ENCODE measurements around the gene ABI3BP. TPM values are rescaled to one million over a fixed set of nuclear protein-coding genes. Genes with fewer than 3 reads are reported as not detected.

ABI3BP gene
- total and polyA plus RNA-seq, 10 of the 15 experiments (the other 5 are each of a cell fraction or from before 2014, with no cell fraction given), result 0.03 to 0.42 (median 0.11) TPM; not detected in 4

DNA sequence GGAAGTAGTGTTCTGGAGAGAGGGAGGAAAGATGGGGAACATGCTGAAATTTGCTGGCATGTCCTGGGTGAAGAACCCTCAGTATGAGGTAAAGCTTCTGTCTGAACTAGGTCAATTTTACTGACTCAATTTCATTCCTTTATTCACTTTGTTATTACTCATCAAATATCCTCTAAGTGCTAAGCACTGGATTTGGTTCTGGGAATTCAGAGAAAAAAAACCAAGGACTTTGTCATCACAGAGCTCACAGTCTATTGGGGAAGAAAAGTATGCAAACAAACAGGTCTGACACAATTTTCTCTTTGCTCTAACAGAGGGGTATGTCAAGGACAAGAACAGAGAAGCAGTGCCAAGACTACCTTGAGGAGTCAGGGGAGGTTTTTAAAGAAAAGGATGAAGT lies 215.9 kb downstream of the ABI3BP start:
- H4K20me1 ChIP-seq (ENCODE audit: control insufficient read depth, insufficient read depth), result no peaks in the 10 kb centered on the region
- FAIRE-seq (no peak), DNase-seq (ENCODE audit: low read depth, low spot score) (no peak), ATAC-seq (no peak)
- POLR2A ChIA-PET, result interaction anchor here (0.5 to 0.6 kb wide), 2 partner anchors 14 to 797 kb away, joined by 3 to 4 read pairs; partner anchors contain the start of gene PCNP
- SMC1A ChIA-PET (ENCODE audit: uncharacterized antibody, unreplicated experiment), result interaction anchor here (1.2 kb wide), 1 partner anchor 19 kb away, joined by 5 read pairs; no protein-coding TSS in a partner anchor
- in situ Hi-C loops (cut with MboI), result no loop called here
- no peak overlapping the region for H2AFZ ChIP-seq (ENCODE audit: control insufficient read depth, low read depth, low read length)
- H3K9me3 ChIP-seq (replicated peaks; ENCODE audit: control insufficient read depth, insufficient read depth, low read length), result no peaks in the 10 kb centered on the region
- no peaks in the 10 kb centered on the region for H3K36me3 ChIP-seq (ENCODE audit: control insufficient read depth in 2 of 2, insufficient read depth in 2 of 2, low read length in 1 of 2)
- H3K4me2 ChIP-seq (ENCODE audit: control insufficient read depth, insufficient read depth), result no peak overlapping the region
- no peak overlapping the region for H3K27ac ChIP-seq (ENCODE audit: control insufficient read depth, insufficient read depth)
- BruUV-seq (replicated peaks), result no TSS peak
- H3K9ac ChIP-seq (ENCODE audit: control insufficient read depth, insufficient read depth, low read length), result no peak overlapping the region
- no peaks in the 10 kb centered on the region for H3K79me2 ChIP-seq (ENCODE audit: control insufficient read depth, insufficient read depth, low read length)
- no peaks in the 10 kb centered on the region for H3K27me3 ChIP-seq (replicated peaks in 1 of 2; ENCODE audit: control insufficient read depth in 2 of 2, insufficient read depth in 2 of 2, low read length in 1 of 2)
- H3K4me3 ChIP-seq, result no peak overlapping the region
- CTCF ChIA-PET, result interaction anchor here (0.8 to 1.5 kb wide), 6 partner anchors 10 to 461 kb away, joined by 3 to 6 read pairs (median 4); no protein-coding TSS in a partner anchor
- RAD21 ChIA-PET (ENCODE audit: unreplicated experiment), result interaction anchor here (1.4 to 1.5 kb wide), 2 partner anchors 313 to 315 kb away, joined by 4 to 5 read pairs; no protein-coding TSS in a partner anchor
- H3K4me1 ChIP-seq (ENCODE audit: control insufficient read depth, insufficient read depth, low read length), result no peaks in the 10 kb centered on the region
- TF ChIP-seq SMAD5 (IDR thresholded peaks at IDR 0.05; ENCODE audit: low read depth) (no peak), TBL1XR1 (IDR thresholded peaks at IDR 0.05; ENCODE audit: low read depth, low read length) (no peak)
- intact Hi-C loops (cut with micrococcal nuclease; ENCODE audit: unreplicated experiment), result no loop called here

DNA sequence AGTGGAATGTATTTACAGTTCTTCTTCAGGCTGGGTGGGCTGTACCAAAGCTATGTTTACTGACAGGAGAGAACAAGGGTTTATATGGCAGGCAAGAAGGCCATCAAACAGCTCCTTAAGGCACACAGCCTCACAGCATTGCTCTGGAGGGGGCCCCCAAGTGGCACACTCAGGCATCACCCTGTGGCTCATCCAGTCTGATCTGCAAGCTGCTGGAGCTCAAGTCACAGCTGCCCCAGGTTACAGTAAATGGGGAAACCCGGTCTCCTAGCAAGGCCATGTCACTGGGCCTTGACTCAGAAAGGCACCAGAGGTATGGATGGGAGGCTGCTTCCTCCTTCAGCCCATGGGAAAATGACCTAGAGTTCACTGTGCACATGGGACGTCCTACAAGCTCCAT lies 216.5 kb downstream of the ABI3BP start:
- no peaks in the 10 kb centered on the region for H3K9me3 ChIP-seq (replicated peaks; ENCODE audit: control insufficient read depth, insufficient read depth, low read length)
- intact Hi-C loops (cut with micrococcal nuclease; ENCODE audit: unreplicated experiment), result no loop called here
- no peaks in the 10 kb centered on the region for H3K27me3 ChIP-seq (replicated peaks in 1 of 2; ENCODE audit: control insufficient read depth in 2 of 2, insufficient read depth in 2 of 2, low read length in 1 of 2)
- no peak overlapping the region for H2AFZ ChIP-seq (ENCODE audit: control insufficient read depth, low read depth, low read length)
- no peak for DNase-seq (ENCODE audit: low read depth, low spot score)
- no peak for FAIRE-seq
- ChIA-PET SMC1A (ENCODE audit: uncharacterized antibody, unreplicated experiment) (interaction anchor here (1.2 kb wide), 1 partner anchor 20 kb away, joined by 5 read pairs; no protein-coding TSS in a partner anchor), RAD21 (ENCODE audit: unreplicated experiment) (interaction anchor here (1.4 to 1.5 kb wide), 2 partner anchors 313 to 314 kb away, joined by 4 to 5 read pairs; no protein-coding TSS in a partner anchor), CTCF (interaction anchor here (0.8 to 1.5 kb wide), 5 partner anchors 10 to 460 kb away, joined by 3 to 6 read pairs (median 4); no protein-coding TSS in a partner anchor), POLR2A (interaction anchor here (0.5 kb wide), 1 partner anchor 13 kb away, joined by 3 read pairs; no protein-coding TSS in a partner anchor)
- no peaks in the 10 kb centered on the region for H4K20me1 ChIP-seq (ENCODE audit: control insufficient read depth, insufficient read depth)
- no peaks in the 10 kb centered on the region for H3K79me2 ChIP-seq (ENCODE audit: control insufficient read depth, insufficient read depth, low read length)
- H3K4me1 ChIP-seq (ENCODE audit: control insufficient read depth, insufficient read depth, low read length), result no peaks in the 10 kb centered on the region
- H3K4me3 ChIP-seq, result no peak overlapping the region
- ATAC-seq, result peak; percentile 67
- no peak overlapping the region for H3K9ac ChIP-seq (ENCODE audit: control insufficient read depth, insufficient read depth, low read length)
- TF ChIP-seq CTCF (IDR thresholded peaks at IDR 0.05 in 2 of 3, conservative IDR thresholded peaks at IDR 0.05 in 1 of 3; ENCODE audit: control insufficient read depth in 2 of 3, extremely low read depth in 1 of 3, insufficient read depth in 1 of 3, low read depth in 3 of 3, low read length in 3 of 3), result peak; percentile 7 to 37 (median 19); a peak in 1 of 6 replicates
- no peak for TF ChIP-seq RB1 (IDR thresholded peaks at IDR 0.05; ENCODE audit: borderline replicate concordance)
- no peak for TF ChIP-seq CUX1 (IDR thresholded peaks at IDR 0.05; ENCODE audit: insufficient replicate concordance, low read depth, low read length)
- no TSS peak for BruUV-seq (replicated peaks)
- no peak overlapping the region for H3K4me2 ChIP-seq (ENCODE audit: control insufficient read depth, insufficient read depth)
- no peak overlapping the region for H3K27ac ChIP-seq (ENCODE audit: control insufficient read depth, insufficient read depth)
- 17% methylated on average over 2 of the region's 2 CpGs for WGBS (ENCODE audit: insufficient coverage, insufficient replicate concordance, low lambda C conversion rate, missing lambda C conversion rate)
- in situ Hi-C loops (cut with MboI), result no loop called here
- H3K36me3 ChIP-seq (ENCODE audit: control insufficient read depth in 2 of 2, insufficient read depth in 2 of 2, low read length in 1 of 2), result no peaks in the 10 kb centered on the region
